GM19438 (cell line): ENCODE measurements around the gene SNRPN.
"Not testable (repeated sequence)": the region's sequence is repeated elsewhere in the genome, so short reads cannot be mapped to it uniquely, and the experiment has no call there.

Source experiments
- ATAC-seq: cut with Tn5 transposase; IDR thresholded peaks from one replicate; pipeline ENCODE4 v1.9.1; 2021; ENCODE audit warnings: low read depth; ENCODE audit not compliant: unreplicated experiment

Gene SNRPN

DNA sequence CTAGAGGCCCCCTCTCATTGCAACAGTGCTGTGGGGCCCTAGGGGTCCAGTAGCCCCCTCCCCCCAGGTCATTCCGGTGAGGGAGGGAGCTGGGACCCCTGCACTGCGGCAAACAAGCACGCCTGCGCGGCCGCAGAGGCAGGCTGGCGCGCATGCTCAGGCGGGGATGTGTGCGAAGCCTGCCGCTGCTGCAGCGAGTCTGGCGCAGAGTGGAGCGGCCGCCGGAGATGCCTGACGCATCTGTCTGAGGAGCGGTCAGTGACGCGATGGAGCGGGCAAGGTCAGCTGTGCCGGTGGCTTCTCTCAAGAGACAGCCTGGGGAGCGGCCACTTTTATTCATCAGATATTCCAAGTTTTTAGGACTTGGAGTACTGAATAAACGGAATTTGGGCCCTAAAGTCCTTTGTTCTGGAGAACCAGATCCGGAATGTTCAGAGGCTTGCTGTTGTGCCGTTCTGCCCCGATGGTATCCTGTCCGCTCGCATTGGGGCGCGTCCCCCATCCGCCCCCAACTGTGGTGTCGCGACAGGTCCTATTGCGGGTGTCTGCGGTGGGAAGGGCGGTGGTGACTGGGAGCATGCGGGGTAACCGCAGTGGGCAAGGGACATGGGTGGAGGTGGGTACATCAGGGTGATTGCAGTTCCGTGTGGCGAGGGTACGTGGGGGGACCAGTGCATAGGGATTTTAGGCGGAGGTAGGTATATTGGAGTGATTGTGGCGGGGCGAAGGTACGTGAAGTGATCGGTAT, at the start of gene SNRPN, which contains the start of gene SNURF:
SNRPN (plus strand) TSS at position 205 of the 748 bp plus-strand sequence. CDS start 19,467 bp downstream, outside the sequence.
SNURF (plus strand) TSS at position 205 of the 748 bp plus-strand sequence; CDS start at position 267, 62 bp downstream.
- no peak for ATAC-seq

DNA sequence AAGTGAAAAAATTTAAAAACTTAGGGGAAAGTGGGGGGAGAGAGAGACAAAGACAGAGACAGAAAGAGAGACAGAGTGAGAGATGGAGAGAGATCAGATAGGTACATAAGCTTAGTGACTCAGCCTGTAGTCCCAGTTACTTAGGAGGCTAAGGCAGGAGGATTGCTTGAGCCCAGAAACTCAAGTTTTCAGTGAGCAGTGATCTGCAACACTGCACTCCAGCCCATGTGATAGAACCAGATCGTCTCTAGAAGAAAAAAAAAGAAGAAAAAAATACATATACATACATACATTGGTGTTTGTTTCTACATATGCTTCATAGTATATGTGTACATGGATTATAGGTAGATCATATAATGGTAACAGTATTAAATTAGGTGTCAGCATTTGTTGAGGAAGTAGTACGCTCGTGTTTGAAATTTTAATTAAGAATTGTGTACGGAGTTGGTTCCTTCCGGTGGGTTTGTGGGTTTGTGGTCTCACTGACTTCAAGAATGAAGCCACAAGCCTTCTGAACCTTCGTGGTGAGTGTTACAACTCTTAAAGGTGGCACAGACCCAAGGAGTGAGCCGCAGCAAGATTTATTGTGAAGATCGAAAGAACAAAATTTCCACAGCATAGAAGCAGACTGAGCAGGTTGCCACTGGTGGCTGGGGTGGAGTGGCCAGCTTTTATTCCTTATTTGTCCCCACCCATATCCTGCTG, 38.3 kb upstream of the SNRPN start:
- ATAC-seq = no peak

DNA sequence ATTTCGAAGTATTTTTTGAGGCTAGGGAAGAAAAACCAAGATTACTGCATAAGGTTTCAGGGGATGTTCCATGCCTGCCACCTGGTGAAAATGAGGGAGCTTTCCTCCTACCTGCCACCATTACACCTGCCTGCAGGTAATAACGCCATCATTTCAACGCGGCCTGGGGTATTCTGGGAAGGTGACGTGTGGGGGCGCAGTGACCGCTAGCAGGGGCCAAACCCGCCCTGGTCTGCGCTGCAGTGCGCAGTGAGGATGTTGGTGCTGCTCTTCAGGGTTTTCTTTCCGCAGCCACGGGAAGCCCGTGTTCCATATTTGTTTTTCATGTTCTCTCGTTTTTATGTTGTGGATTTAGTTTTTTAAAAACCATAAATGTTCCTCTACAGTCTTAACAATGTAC, 37.4 kb upstream of the SNRPN start:
- no peak for ATAC-seq

DNA sequence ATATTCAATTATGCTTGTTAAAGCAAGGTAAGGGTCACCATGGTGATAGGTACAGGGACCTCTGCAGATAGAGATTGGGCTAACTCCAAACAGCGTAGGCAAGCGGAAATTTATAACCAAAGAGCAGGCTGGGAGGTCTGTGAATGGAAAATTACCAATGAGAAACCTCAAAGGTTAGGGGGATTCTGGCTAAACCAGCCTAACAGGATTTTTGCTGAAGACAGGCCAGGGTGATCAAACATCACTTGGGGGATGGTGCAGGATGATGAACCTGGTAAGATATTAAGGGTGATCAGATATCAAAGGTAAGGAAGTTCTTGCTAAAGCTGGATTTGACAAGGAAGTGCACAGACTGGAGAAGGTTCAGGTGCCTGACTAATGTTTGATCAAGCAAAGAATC, 35.3 kb upstream of the SNRPN start:
- no peak for ATAC-seq

DNA sequence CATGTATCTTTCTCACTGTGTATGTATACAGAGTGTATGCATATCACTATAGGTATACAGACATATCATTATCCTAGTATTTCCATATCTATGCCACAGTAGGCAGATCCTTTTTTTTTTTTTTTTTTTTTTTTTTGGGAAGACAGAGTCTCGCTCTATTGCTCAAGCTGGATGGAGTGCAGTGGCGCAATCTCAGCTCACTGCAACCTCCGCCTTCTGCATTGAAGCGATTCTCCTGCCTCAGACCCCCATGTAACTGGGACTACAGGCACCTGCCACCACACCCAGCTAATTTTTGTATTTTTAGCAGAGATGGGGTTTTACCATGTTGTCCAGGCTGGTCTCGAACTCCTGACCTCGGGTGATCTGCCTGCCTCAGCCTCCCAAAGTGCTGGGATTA, 32.0 kb upstream of the SNRPN start:
- ATAC-seq = not testable (repeated sequence)

DNA sequence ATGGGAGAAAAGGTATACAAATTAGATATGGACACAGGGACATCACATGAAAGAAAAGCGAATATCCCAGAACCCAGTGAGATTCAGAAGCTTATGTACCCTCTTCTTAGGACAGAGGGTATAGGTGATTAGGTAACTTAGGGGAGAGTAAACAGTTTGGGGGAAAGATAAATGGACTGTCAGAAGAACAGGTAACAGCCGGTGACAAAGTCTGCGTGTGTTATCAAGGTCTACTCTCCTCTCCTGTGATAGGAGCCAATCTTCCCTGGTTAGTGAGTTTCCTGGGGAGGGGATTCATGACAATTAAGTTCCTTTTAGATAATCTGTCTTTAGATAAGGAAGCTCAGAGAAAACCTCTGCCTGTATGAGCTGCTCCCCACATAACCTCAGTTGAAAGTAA, 30.6 kb upstream of the SNRPN start:
- ATAC-seq = no peak

DNA sequence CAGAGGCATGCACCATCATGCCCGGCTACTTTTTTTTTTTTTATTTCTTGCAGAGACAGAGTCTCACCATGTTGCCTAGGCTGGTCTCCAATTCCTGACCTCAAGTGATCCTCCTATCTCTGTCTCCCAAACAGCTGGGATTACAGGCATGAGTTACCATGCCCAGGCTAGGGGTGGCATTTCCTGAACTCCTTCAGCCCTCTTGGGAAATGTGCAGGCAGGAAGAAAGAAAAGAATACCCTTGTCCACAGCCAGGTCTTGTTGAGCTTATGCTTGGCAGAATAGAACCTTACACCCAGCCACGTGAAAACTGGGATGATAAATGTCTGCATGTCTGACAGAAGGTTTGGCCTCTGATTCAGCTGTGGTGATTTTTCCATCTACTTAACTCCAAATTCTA, 30.2 kb upstream of the SNRPN start:
- ATAC-seq = no peak

DNA sequence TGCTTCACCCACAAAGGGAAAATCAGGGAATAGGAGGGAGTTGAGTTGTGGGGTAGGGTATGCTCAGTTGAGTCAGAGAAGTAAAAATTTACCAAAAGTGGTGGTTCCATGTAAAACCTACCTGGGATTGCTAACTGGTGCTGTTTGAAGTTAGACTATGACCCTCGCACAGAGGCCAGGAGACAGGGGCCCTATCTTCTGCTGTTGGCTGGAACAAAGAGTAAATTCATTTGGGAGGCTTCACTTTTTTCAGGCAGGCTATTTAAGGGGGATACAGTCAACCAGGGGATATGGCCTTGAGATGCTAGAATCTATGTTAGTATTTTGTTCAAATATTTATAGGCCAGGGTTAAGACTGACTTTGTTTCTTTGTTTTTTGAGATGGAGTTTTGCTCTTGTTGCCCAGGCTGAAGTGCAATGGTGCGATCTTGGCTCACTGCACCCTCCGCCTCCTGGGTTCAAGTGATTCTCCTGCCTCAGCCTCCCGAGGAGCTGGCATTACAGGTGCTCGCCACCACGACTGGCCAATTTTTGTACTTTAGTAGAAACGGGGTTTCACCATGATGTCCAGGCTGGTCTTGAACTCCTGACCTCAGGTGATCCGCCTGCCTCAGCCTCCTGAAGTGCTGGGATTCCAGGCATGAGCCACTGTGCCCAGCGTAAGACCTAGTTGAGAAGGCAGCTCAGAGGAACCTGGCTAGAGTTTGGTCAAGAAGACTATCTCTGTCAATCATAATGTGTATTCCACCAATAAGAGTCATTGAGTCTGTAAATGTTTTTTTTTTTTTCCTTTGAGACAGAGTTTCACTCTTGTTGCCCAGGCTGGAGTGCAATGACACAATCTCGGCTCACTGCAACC, 22.7 kb upstream of the SNRPN start:
- not testable (repeated sequence) for ATAC-seq

DNA sequence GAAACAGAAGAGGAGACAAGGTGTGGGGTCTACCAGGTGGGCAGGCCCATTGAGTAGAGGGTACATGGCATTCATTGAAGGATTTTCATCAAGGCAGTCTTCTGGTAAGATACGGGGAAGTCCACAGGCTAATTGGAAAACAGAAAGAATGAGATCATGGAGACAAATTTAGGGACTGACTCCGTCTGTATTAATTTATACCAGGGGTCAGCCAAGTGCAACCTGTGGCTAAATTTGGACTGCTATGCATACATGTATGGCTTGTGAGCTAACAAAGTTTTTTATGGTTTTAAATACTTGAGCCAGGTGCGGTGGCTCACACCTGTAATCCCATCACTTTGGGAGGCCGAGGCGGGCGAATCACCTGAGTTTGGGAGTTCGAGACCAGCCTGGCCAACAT, 21.1 kb upstream of the SNRPN start:
- no peak for ATAC-seq

DNA sequence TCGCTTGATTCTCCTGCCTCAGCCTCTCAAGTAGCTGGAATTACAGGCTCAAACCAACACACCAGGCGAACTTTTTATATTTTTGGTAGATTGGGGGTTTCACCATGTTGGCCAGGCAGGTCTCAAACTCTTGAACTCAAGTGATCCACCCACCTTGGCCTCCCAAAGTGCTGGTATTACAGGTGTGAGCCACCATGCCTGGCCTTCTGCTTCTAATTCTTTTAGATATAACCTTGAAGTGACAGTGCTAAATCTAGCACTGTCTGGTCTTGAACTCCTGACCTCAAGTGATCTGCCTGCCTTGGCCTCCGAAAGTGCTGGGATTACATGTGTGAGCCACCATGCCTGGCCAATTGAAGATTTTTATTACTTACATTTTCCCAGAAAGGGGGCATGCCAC, 16.6 kb upstream of the SNRPN start:
- not testable (repeated sequence) for ATAC-seq

DNA sequence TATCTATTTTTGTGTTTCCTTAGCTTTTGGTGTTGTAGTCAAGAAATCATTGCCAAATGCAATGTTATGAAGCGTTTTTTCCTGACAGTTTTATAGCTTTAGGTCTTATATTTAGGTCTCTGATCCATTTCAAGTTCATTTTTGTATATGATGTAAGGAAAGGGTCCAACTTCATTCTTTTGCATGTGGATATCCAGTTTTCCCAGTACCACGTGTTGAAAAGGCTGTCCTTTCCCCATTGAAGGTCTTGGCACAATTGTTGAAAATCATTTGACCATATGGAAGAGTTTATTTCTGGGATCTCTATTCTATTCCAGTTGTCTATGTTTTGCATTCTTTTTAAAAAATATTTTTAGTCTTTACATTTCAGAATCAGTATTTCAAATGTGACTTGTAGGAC, 14.6 kb upstream of the SNRPN start:
- ATAC-seq = no peak

DNA sequence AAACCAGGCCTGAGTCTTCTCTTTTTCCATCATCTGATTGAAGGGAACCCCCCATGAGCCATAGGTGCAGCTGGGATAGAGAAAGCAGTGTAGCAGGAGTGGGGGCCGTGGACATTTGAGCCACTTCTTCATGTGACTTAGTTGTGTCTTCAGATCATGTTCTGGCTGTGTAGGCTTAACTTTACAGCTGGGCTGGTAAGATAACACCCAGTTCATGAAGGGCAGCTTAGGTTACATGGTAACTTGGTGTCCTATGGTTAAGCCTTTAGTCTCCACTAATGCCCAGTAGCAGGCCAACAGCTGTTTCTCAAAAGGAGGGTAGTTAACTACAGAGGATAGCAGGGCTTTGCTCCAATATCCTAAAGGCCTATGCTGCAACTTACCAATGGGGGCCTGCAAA, 11.4 kb upstream of the SNRPN start:
- ATAC-seq = no peak

DNA sequence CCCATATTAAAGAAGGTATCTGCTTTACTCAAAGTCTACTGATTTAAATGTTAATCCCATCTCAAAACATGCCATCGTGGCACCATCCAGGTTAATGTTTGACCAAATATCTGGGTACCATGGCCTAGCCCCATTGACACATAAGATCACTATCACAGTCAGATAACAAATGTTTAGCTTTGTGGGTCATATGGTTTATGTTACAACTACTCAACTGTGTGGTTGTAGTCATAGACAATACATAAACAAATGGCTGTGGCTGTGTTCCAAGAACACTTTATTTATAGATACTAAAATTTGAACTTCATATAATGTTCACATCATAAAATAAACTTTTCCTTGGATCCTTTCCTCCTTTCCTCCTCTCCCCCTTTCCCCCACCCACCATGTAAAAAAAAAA, 9.8 kb upstream of the SNRPN start:
- ATAC-seq = no peak

DNA sequence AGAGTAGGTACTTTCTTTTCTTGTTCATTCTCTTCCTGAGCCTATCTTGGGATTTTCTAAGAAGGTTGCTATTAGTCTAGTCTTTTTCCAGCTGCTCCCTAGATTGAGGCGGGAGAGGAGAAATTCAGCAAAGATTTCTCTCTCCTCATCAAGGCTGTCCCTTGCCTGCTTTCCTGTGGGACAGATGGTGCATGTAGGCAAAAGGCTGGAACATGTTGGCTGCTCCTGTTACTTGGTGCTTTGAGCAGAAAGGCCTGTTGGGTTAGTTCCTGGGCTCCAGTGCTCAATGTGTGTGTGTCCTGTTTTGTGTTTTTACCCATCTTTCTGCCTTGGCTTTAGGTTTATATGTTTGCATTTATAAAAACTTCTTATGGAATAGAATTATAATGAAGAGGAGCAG, 9.1 kb upstream of the SNRPN start:
- no peak for ATAC-seq

DNA sequence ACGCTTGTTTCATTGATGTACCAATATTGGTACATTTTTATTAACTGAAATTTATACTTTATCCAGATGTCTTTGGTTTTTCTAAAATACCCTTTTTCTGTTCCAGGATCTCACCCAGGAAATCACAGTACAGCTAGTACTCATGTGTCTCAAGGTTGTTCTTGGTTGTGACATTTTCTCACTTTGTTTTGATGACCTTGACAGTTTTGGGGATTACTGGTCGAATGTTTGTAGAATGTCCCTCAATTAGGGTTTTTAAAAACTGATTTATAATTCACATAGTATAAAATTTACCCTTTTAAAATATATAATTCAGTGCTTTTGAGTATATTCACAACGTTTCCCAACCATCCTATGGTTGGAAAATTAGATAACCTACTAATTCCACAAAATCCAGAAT, 6.3 kb upstream of the SNRPN start:
- no peak for ATAC-seq

DNA sequence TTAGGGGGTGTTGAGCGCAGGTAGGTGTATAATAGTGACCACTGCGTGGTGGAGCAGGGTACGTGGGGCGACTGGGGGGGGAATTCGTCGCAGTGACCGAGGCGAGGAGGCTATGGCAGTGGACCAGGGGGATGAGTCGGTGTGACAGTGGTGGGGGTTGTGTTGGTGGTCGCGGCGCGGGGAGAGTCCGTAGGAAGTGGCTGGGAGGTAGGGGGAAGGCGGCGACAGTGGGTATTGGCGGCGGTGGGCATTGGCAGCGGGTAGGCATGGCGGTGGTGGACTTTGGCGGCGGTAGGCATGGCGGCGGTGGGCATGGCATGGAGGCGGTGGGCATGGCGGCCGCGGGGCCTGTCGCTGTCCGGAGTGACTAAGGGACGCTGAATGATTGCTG, 739 bp downstream of the SNRPN start:
- no peak for ATAC-seq

DNA sequence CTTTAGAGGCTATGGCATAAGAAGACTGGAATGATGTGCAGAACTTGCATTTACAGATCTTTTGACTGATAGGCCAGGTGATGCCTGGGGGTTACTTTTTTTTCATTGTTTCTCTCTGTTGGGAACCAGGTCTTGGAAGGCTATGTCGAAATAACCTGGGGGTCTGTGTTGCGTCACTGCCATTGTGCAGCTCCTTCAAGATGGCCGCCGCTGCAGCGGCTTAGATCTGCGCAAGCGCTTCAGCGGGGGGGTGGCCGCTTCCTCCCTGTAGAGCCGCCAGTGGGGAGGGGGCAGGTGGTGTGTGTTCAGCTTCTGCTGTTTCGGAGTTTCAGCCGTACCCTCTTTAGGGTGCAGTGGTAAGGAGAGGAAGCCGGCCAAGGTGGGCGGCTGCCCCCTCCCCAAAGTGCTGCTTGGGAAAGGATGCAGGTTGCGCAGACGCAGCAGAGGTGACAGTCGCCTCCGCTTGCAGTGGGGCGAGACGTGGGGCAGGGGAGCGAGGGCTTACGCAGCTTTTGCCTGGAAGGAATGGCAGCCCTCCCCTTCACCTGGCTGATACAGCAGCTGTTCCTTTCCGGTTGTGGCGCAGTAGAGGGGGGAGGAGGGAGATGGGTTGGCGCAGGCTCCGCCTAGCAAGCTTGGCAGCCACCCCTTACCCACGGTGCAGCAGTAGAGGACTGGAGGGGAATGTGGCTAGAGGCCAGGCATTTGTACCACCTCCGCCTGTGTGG, 1.5 kb downstream of the SNRPN start:
- peak; percentile 72 for ATAC-seq

DNA sequence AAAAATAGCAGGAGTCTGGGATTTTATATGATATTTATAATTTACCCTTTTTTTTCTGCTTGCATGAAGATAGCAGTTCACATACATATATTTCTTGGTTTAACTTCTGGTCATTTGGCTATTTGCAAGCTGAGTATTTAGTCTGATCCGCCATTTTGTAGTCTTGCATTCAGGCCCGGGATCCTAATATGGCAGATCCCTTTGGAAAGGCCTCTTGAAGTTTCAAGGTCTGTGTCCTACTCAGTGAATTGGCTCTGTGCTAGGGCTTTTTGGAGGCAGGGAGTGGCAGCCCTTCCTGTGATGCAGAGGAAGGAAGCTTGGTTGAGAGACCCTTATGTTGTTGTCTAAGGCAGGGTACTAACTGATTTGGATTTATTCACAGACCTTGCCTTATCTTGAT, 2.9 kb downstream of the SNRPN start:
- no peak for ATAC-seq

DNA sequence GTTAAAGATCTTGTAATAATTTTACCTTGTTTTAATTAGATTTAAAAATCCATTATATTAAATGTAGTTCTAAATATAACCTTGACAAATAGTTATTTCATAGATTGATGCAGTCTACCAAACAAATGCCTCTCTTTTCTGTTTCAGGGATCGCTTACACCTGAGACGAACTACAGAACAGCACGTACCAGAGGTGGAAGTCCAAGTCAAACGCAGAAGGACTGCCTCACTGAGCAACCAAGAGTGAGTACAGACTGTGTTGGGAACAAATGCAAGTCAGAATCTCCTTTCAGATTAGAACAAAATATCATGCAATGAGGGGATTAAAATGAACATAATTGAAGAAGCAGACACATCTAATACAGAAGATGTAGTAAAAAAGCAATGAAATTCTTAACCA, 7.2 kb downstream of the SNRPN start:
- no peak for ATAC-seq

DNA sequence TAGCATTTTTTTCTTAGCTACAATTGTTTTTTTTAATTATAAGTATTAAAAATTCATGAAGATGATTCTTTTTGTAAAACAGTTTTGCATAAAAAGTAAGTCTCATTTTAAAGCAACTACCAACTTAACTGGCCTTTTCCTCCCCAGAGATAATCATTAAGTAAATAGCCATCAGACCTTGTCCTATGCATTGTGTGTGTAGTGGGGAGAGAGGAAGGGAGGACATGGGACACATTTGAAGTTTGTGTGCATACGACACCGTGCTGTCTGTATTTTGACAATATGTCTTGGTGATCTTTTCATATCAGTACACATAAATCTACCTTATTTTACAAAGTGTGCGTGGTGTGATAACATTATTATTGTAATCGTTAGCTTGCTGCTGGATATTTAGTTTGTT, 8.1 kb downstream of the SNRPN start:
- no peak for ATAC-seq
